HG03575 (cell line): Measurements from ENCODE around the gene STX3.
A peak's percentile ranks its signal among the peaks of the same experiment; 100 is the strongest.

Source experiments
- ATAC-seq: cut with Tn5 transposase; IDR thresholded peaks from one replicate; pipeline ENCODE4 v1.9.1; 2021; ENCODE audit not compliant: unreplicated experiment, insufficient number of reproducible peaks, low FRiP score; ENCODE audit errors: extremely low read depth

STX3 gene

GRCh38 chr11:59754859-59755700 lies at the start of gene STX3:
STX3 (plus strand) TSS chr11:59755376; CDS start chr11:59755606, 230 bp downstream.
- no peak for ATAC-seq

- no peak for ATAC-seq
Observed at GRCh38 chr11:59706518-59707285, 48.5 kb upstream of the STX3 start.

- ATAC-seq: no peak
Observed at GRCh38 chr11:59707371-59707770, 47.8 kb upstream of the STX3 start.

GRCh38 chr11:59708537-59708936 lies 46.6 kb upstream of the STX3 start:
- ATAC-seq: no peak

GRCh38 chr11:59710136-59710847 lies 44.9 kb upstream of the STX3 start:
- no peak for ATAC-seq

GRCh38 chr11:59713745-59714144 lies 41.4 kb upstream of the STX3 start, which contains the start of gene OR10V1:
OR10V1 (minus strand) TSS chr11:59713845; CDS start chr11:59713845, 0 bp downstream.
- ATAC-seq: no peak

- ATAC-seq: no peak
Observed at GRCh38 chr11:59716051-59716450, 39.1 kb upstream of the STX3 start.

GRCh38 chr11:59719556-59719955 lies 35.6 kb upstream of the STX3 start:
- ATAC-seq: no peak

- no peak for ATAC-seq
Observed at GRCh38 chr11:59724066-59724465, 31.1 kb upstream of the STX3 start.

GRCh38 chr11:59727426-59727825 lies 27.8 kb upstream of the STX3 start:
- no peak for ATAC-seq

GRCh38 chr11:59728154-59728553 lies 27.0 kb upstream of the STX3 start:
- no peak for ATAC-seq

GRCh38 chr11:59728913-59729312 lies 26.3 kb upstream of the STX3 start:
- no peak for ATAC-seq

- ATAC-seq: no peak
Observed at GRCh38 chr11:59729834-59730233, 25.3 kb upstream of the STX3 start.

- ATAC-seq: no peak
Observed at GRCh38 chr11:59730896-59731565, 24.1 kb upstream of the STX3 start.

GRCh38 chr11:59746111-59746510 lies 9.1 kb upstream of the STX3 start:
- ATAC-seq: no peak

- peak; percentile 43 for ATAC-seq
Observed at GRCh38 chr11:59753650-59754493, 1.3 kb upstream of the STX3 start.

GRCh38 chr11:59754494-59754858 lies 700 bp upstream of the STX3 start:
- no peak for ATAC-seq
